ENCODE results near the gene IRAK2. TPM values are rescaled to one million over a fixed set of nuclear protein-coding genes. Genes with fewer than 3 reads are reported as not detected.

IRAK2 gene
- total RNA-seq, 1 experiment from 2014 or later = 0.61 TPM

DNA sequence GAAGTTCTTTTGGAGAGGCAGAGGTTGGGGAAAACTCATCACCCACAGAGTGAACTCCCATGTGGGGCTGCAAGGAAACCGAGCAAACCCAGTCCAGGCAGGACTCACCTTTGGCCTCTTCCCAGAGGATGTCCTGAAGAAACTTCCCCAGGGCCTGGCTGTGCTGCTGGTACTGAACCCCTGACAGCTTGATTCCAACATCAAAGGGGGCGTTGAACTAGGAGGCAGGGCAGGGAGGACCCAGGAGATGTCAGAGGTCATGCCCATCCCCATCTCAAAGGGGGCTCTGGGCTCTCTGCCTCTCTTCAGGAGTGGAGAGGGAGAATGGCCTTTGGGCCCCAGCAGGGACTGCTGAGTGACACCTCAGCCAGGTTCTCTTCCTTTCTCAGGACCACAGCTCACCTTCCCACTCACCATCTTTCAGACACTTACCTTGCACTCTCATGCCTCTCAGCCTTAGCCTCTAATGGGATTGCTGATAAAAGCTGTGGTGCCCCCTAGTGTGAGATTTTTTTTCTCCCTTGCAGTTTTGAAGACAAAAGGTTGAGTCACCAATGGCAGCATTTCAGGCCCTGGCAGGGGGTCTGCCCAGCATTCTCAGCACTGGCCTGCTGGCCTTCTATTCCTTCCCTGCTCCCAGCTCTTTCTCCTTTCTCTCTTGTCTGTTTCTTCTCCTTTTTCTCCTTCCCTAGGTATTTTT is 122.0 kb downstream of the IRAK2 start:
- Mint-ChIP-seq H3K4me3 (no peak overlapping the region), H3K9me3 (no peaks in the 10 kb centered on the region), H3K4me1 (peaks cover 19% of the 10 kb centered on the region in 2 experiments), H3K36me3 (ENCODE audit: insufficient read depth in 1 of 3, low read depth in 3 of 3) (peaks cover 0 to 39% (median 13%) of the 10 kb centered on the region in 3 experiments; a peak in 6 of 7 replicates), H3K27me3 (ENCODE audit: low read depth) (no peaks in the 10 kb centered on the region), H3K27ac (peak overlapping the region in 2 of 3 experiments; percentile 15 to 80; a peak in 5 of 7 replicates)
- H3K18ac ChIP-seq (ENCODE audit: insufficient read length, low read depth, low read length) = no peak overlapping the region
- H3K4me2 ChIP-seq (ENCODE audit: insufficient read depth, insufficient read length, low read length) = no peak overlapping the region
- H3K14ac ChIP-seq (ENCODE audit: insufficient read depth, low read length) = no peak overlapping the region
- no peak overlapping the region for H3K27ac ChIP-seq (ENCODE audit: insufficient read length, low read depth, low read length)
- H3T11ph ChIP-seq (ENCODE audit: low read length) = no peak overlapping the region
- H2BK120ac ChIP-seq (ENCODE audit: low read depth, low read length, poor library complexity, severe bottlenecking) = no peak overlapping the region
- no peak overlapping the region for H2BK20ac ChIP-seq (ENCODE audit: low read depth, low read length, poor library complexity, severe bottlenecking)
- no peaks in the 10 kb centered on the region for H3K27me3 ChIP-seq (ENCODE audit: insufficient read depth, low read length)
- no peaks in the 10 kb centered on the region for H3K79me1 ChIP-seq (ENCODE audit: insufficient read depth, low read depth, low read length, poor library complexity, severe bottlenecking)
- H3K9me3 ChIP-seq (ENCODE audit: control insufficient read depth, low read depth, low read length) = no peaks in the 10 kb centered on the region
- H3K56ac ChIP-seq (ENCODE audit: insufficient read length, low read depth, low read length) = no peak overlapping the region
- H3K9ac ChIP-seq (ENCODE audit: extremely low read depth, insufficient read length, low read length) = no peak overlapping the region
- no peaks in the 10 kb centered on the region for H3K79me2 ChIP-seq (ENCODE audit: insufficient read depth, low read length)
- no CpG with 5 or more reads among the region's 2 CpGs for WGBS (ENCODE audit: extremely low coverage, insufficient read length, low lambda C conversion rate)
- no peak overlapping the region for H4K91ac ChIP-seq (ENCODE audit: insufficient read length, low read depth, low read length)
- H2BK5ac ChIP-seq (ENCODE audit: insufficient read length, low read length) = no peak overlapping the region
- no peak overlapping the region for H2BK15ac ChIP-seq (ENCODE audit: low read depth, low read length)
- H2AK5ac ChIP-seq (ENCODE audit: insufficient read length, low read length) = no peak overlapping the region
- H4K5ac ChIP-seq (ENCODE audit: insufficient read length, low read depth, low read length) = no peak overlapping the region
- no peak overlapping the region for H2AFZ ChIP-seq (ENCODE audit: low read length)
- no peaks in the 10 kb centered on the region for H4K20me1 ChIP-seq (ENCODE audit: control insufficient read depth, insufficient read depth, insufficient read length)
- H2BK12ac ChIP-seq (ENCODE audit: insufficient read length, low read depth, low read length) = no peak overlapping the region
- peak; percentile 67 for DNase-seq
- 0 out of 2 replicates have a peak, but pooled peaks cover 1% of the 10 kb centered on the region for H3K4me1 ChIP-seq (ENCODE audit: insufficient read depth, low read length)
- no peak overlapping the region for H3K23ac ChIP-seq (ENCODE audit: insufficient read length, low read depth, low read length)
- TF ChIP-seq, protein P1, sequence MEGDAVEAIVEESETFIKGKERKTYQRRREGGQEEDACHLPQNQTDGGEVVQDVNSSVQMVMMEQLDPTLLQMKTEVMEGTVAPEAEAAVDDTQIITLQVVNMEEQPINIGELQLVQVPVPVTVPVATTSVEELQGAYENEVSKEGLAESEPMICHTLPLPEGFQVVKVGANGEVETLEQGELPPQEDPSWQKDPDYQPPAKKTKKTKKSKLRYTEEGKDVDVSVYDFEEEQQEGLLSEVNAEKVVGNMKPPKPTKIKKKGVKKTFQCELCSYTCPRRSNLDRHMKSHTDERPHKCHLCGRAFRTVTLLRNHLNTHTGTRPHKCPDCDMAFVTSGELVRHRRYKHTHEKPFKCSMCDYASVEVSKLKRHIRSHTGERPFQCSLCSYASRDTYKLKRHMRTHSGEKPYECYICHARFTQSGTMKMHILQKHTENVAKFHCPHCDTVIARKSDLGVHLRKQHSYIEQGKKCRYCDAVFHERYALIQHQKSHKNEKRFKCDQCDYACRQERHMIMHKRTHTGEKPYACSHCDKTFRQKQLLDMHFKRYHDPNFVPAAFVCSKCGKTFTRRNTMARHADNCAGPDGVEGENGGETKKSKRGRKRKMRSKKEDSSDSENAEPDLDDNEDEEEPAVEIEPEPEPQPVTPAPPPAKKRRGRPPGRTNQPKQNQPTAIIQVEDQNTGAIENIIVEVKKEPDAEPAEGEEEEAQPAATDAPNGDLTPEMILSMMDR (conservative IDR thresholded peaks at IDR 0.05) = peak; percentile 22; the same call in 1 of the 3 replicates
- H4K8ac ChIP-seq (replicated peaks; ENCODE audit: insufficient read length, low read depth, low read length) = no peak overlapping the region
- H3K23me2 ChIP-seq (ENCODE audit: insufficient read length, low read depth, low read length, poor library complexity, severe bottlenecking) = no peaks in the 10 kb centered on the region
- H3K4ac ChIP-seq (ENCODE audit: low read depth, low read length) = no peak overlapping the region

All from H9 (cell line).